ELR (cell line): ENCODE results near the gene ZCCHC14.
"Not testable (repeated sequence)": the region's sequence is repeated elsewhere in the genome, so short reads cannot be mapped to it uniquely, and the experiment has no call there.

ENCODE experiments used
- DNase-seq: peaks from one replicate; pipeline ENCODE4 v3.0.0-alpha.2; 2015; ENCODE audit warnings: low read depth

Gene ZCCHC14

GRCh38 chr16:87497023-87497766 is 4.4 kb upstream of the ZCCHC14 start:
- DNase-seq: not testable (repeated sequence)

- no peak for DNase-seq
Measured at GRCh38 chr16:87496447-87496801, 3.6 kb upstream of the ZCCHC14 start.

GRCh38 chr16:87495578-87496446 is 3.0 kb upstream of the ZCCHC14 start:
- DNase-seq: no peak

GRCh38 chr16:87493608-87494280 is 920 bp upstream of the ZCCHC14 start:
- peak; percentile 27 for DNase-seq

- DNase-seq: no peak
Measured at GRCh38 chr16:87492291-87492630, 563 bp downstream of the ZCCHC14 start.

- DNase-seq: peak; percentile 61
Measured at GRCh38 chr16:87491522-87492290, 1.1 kb downstream of the ZCCHC14 start.

- DNase-seq: peak; percentile 25
Measured at GRCh38 chr16:87490799-87491521, 1.9 kb downstream of the ZCCHC14 start.

- peak; percentile 27 for DNase-seq
Measured at GRCh38 chr16:87490096-87490798, 2.6 kb downstream of the ZCCHC14 start.

- no peak for DNase-seq
Measured at GRCh38 chr16:87489434-87490045, 3.3 kb downstream of the ZCCHC14 start.

- not testable (repeated sequence) for DNase-seq
Measured at GRCh38 chr16:87488960-87489359, 3.9 kb downstream of the ZCCHC14 start.

GRCh38 chr16:87487361-87487924 is 5.4 kb downstream of the ZCCHC14 start:
- DNase-seq: no peak

GRCh38 chr16:87486713-87487247 is 6.0 kb downstream of the ZCCHC14 start:
- no peak for DNase-seq

GRCh38 chr16:87486282-87486681 is 6.5 kb downstream of the ZCCHC14 start:
- no peak for DNase-seq

- DNase-seq: not testable (repeated sequence)
Measured at GRCh38 chr16:87485792-87486191, 7.0 kb downstream of the ZCCHC14 start.

- no peak for DNase-seq
Measured at GRCh38 chr16:87484487-87485331, 8.1 kb downstream of the ZCCHC14 start.

- DNase-seq: no peak
Measured at GRCh38 chr16:87483481-87483880, 9.3 kb downstream of the ZCCHC14 start.

- DNase-seq: not testable (repeated sequence)
Measured at GRCh38 chr16:87482670-87483069, 10.2 kb downstream of the ZCCHC14 start.

GRCh38 chr16:87482266-87482665 is 10.6 kb downstream of the ZCCHC14 start:
- no peak for DNase-seq

- DNase-seq: not testable (repeated sequence)
Measured at GRCh38 chr16:87481711-87482110, 11.1 kb downstream of the ZCCHC14 start.
